KMS-11 (cell line): ENCODE measurements around the gene TACC3.

ENCODE experiments used
- H2AFZ ChIP-seq: fragments of 200-600 bp; sonication (generic); 2 replicates; pipeline ENCODE4 v1.6.1; 2016; ENCODE audit warnings: antibody characterized with exemption, mixed run types, low read depth
- H3K27ac ChIP-seq: fragments of 200-600 bp; sonication (generic); 2 replicates; pipeline ENCODE4 v1.6.1; 2016; ENCODE audit warnings: mild to moderate bottlenecking, mixed run types
- H3K27me3 ChIP-seq: fragments of 200-600 bp; sonication (generic); 2 replicates; pipeline ENCODE4 v1.6.1; 2017; ENCODE audit warnings: mild to moderate bottlenecking, low read depth, mixed run types, moderate library complexity; ENCODE audit not compliant: insufficient read depth
- H3K36me3 ChIP-seq: fragments of 200-600 bp; sonication (generic); 2 replicates; pipeline ENCODE4 v1.6.1; 2017; ENCODE audit warnings: mild to moderate bottlenecking, mixed run types; ENCODE audit not compliant: insufficient read depth
- H3K4me1 ChIP-seq: fragments of 200-600 bp; sonication (generic); 2 replicates; pipeline ENCODE4 v1.6.1; 2016; ENCODE audit warnings: mild to moderate bottlenecking, low read depth, mixed run types; ENCODE audit not compliant: poor library complexity, severe bottlenecking
- H3K4me2 ChIP-seq: fragments of 200-600 bp; sonication (generic); 2 replicates; pipeline ENCODE4 v1.7.0; 2016; ENCODE audit warnings: mild to moderate bottlenecking, mixed run types
- H3K4me3 ChIP-seq: fragments of 200-600 bp; sonication (generic); IDR thresholded peaks from 2 replicates; pipeline ENCODE4 v1.6.1; 2017; ENCODE audit warnings: low read depth, low read length, mixed read lengths; ENCODE audit not compliant: insufficient read depth
- H3K79me2 ChIP-seq: fragments of 200-600 bp; sonication (generic); 2 replicates; pipeline ENCODE4 v1.6.1; 2016; ENCODE audit warnings: low read depth, mixed run types; ENCODE audit not compliant: insufficient read depth
- H3K9ac ChIP-seq: fragments of 200-600 bp; sonication (generic); 2 replicates; pipeline ENCODE4 v1.6.1; 2016; ENCODE audit warnings: mild to moderate bottlenecking, mixed run types
- H4K20me1 ChIP-seq: fragments of 200-600 bp; sonication (generic); 2 replicates; pipeline ENCODE4 v1.6.1; 2016; ENCODE audit warnings: mild to moderate bottlenecking, mixed run types; ENCODE audit not compliant: insufficient read depth
- CTCF ChIP-seq: fragments of 200-600 bp; sonication (generic); conservative IDR thresholded peaks from 2 replicates; pipeline ENCODE4 v1.6.1; 2017; ENCODE audit warnings: low read depth, mild to moderate bottlenecking, antibody characterized with exemption, low read length, moderate library complexity, mixed read lengths

TACC3 gene

GRCh38 chr4:1787411-1788077, 66.2 kb downstream of the TACC3 start:
- H4K20me1 ChIP-seq: no peaks in the 10 kb centered on the region
- H3K4me3 ChIP-seq: no peak overlapping the region
- H3K27me3 ChIP-seq: no peaks in the 10 kb centered on the region
- no peak overlapping the region for H3K9ac ChIP-seq
- no peak overlapping the region for H2AFZ ChIP-seq
- H3K36me3 ChIP-seq: no peaks in the 10 kb centered on the region
- H3K4me1 ChIP-seq: peaks cover 9% of the 10 kb centered on the region
- H3K27ac ChIP-seq: no peak overlapping the region
- H3K4me2 ChIP-seq: no peak overlapping the region
- no peak for TF ChIP-seq CTCF
- no peaks in the 10 kb centered on the region for H3K79me2 ChIP-seq

GRCh38 chr4:1788254-1788973, 67.1 kb downstream of the TACC3 start:
- Histone ChIP-seq H4K20me1 (no peaks in the 10 kb centered on the region), H3K4me1 (peaks cover 9% of the 10 kb centered on the region), H3K4me3 (no peak overlapping the region), H3K27ac (no peak overlapping the region), H3K79me2 (no peaks in the 10 kb centered on the region), H3K9ac (no peak overlapping the region), H3K27me3 (no peaks in the 10 kb centered on the region), H3K36me3 (no peaks in the 10 kb centered on the region), H3K4me2 (no peak overlapping the region), H2AFZ (no peak overlapping the region)
- TF ChIP-seq CTCF: no peak

GRCh38 chr4:1789552-1789951, 68.2 kb downstream of the TACC3 start:
- Histone ChIP-seq H3K36me3 (no peaks in the 10 kb centered on the region), H3K4me1 (peaks cover 9% of the 10 kb centered on the region), H2AFZ (no peak overlapping the region), H3K79me2 (no peaks in the 10 kb centered on the region), H3K9ac (no peak overlapping the region), H3K4me2 (no peak overlapping the region; the same call in 1 of the 2 replicates), H3K27ac (no peak overlapping the region; the same call in 1 of the 2 replicates), H3K4me3 (no peak overlapping the region), H3K27me3 (peaks cover 3% of the 10 kb centered on the region; the same call in 1 of the 2 replicates), H4K20me1 (no peaks in the 10 kb centered on the region)
- TF ChIP-seq CTCF: no peak

- no peaks in the 10 kb centered on the region for H3K36me3 ChIP-seq
- H3K79me2 ChIP-seq: no peaks in the 10 kb centered on the region
- H3K4me3 ChIP-seq: no peak overlapping the region
- H3K9ac ChIP-seq: no peak overlapping the region
- no peak overlapping the region for H2AFZ ChIP-seq
- peak overlapping the region; percentile 29; the same call in 1 of the 2 replicates for H3K4me2 ChIP-seq
- TF ChIP-seq CTCF: no peak
- no peak overlapping the region; the same call in 1 of the 2 replicates for H3K27ac ChIP-seq
- no peaks in the 10 kb centered on the region for H4K20me1 ChIP-seq
- peaks cover 9% of the 10 kb centered on the region for H3K4me1 ChIP-seq
- peaks cover 3% of the 10 kb centered on the region; the same call in 1 of the 2 replicates for H3K27me3 ChIP-seq
These were observed 68.7 kb downstream of the TACC3 start for GRCh38 chr4:1790005-1790404.
